Uterus (tissue), 4 donors: ENCODE measurements around the gene CCDC88A. TPM values are rescaled to one million over a fixed set of nuclear protein-coding genes. Genes with fewer than 3 reads are reported as not detected.
"Not testable (repeated sequence)": the region's sequence is repeated elsewhere in the genome, so short reads cannot be mapped to it uniquely, and the experiment has no call there.

ENCODE experiments used
- DNase-seq, 2 donors: peaks; one replicate each; pipeline ENCODE4 v3.0.0-alpha.2; 2019 to 2020
- H3K27ac ChIP-seq, 2 donors: fragments of 200-600 bp; sonication (generic); 1 replicate in 1 of 2; 2 replicates in 1 of 2; pipeline ENCODE4 v1.5.1; 2016 to 2018
- H3K27me3 ChIP-seq, 2 donors: fragments of 200-600 bp; sonication (generic); one replicate each; pipeline ENCODE4 v1.5.1; 2018 to 2019; ENCODE audit warnings: control low read depth in 1 of 2
- H3K36me3 ChIP-seq, 2 donors: fragments of 200-600 bp; sonication (generic); one replicate each; pipeline ENCODE4 v1.5.1; 2019; ENCODE audit warnings: control low read depth in 1 of 2
- H3K4me1 ChIP-seq, 2 donors: fragments of 200-600 bp; sonication (generic); one replicate each; pipeline ENCODE4 v1.5.1; 2018 to 2019; ENCODE audit warnings: control low read depth in 1 of 2
- H3K4me3 ChIP-seq, 2 donors: fragments of 200-600 bp; sonication (generic); 1 replicate in 1 of 2; 2 replicates in 1 of 2; pipeline ENCODE4 v1.5.1; 2018 to 2019; ENCODE audit warnings: mild to moderate bottlenecking in 1 of 2
- H3K9me3 ChIP-seq, 2 donors: fragments of 200-600 bp; sonication (generic); one replicate each; pipeline ENCODE4 v1.5.1; 2019; ENCODE audit warnings: control low read depth in 1 of 2
- POLR2A ChIP-seq, 2 donors: fragments of 450-650 bp; IDR thresholded peaks; one replicate each; pipeline ENCODE4 v1.6.1; 2016; ENCODE audit warnings: antibody characterized with exemption in 2 of 2, mild to moderate bottlenecking in 1 of 2, moderate library complexity in 1 of 2
- intact Hi-C: fragments of 100-400 bp; cut with DNase I; formaldehyde crosslinking; loops from one replicate; pipeline ENCODE4 v1.15.1; 2023; ENCODE audit warnings: low total_unique reads
- total RNA-seq, 4 donors: library from RNA; depleted of rRNA in 3 of 4; stranded (reverse); fragments of >200 nt in 3 of 4; gene quantifications; one replicate each; pipeline versions ENCODE4 v1.1.0 to v1.2.4, GENCODE V29; 2014 to 2023
- TF ChIP-seq, protein P1 (sequence below), 4 experiments: fragments of 200-600 bp in 2 of 4; fragments of 450-650 bp in 2 of 4; sonication (generic) in 2 of 4; IDR thresholded peaks; one replicate each; pipeline ENCODE4 v1.5.1; 2016 to 2019; ENCODE audit warnings: antibody characterized with exemption in 4 of 4, mild to moderate bottlenecking in 2 of 4, moderate library complexity in 1 of 4
- donor health status: DM: yes; HTN: yes; CAD: no.

CCDC88A gene
- total RNA-seq, 4 donors from 2014 or later = 34.1 to 152 (median 49.9) TPM

DNA sequence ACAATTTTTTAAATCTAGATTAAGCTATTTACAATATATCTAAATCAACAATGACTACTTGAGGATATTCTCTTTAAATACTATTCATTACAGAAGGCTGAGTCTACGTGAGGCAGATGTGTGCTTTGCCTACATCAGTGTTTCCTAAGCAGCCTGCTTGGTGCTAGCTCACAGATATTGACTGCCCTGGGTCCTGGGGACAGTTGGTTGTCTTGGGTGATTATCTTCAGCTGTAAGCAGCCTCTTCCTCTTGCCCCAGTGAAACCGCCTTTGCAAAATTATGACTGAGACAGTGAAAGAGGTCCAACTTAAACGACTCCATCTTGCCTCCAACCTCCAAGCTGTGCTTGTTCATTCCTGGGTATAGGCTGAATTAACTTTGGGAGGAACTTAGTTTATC is 39.6 kb upstream of the CCDC88A start:
- H3K27ac ChIP-seq = no peak overlapping the region

DNA sequence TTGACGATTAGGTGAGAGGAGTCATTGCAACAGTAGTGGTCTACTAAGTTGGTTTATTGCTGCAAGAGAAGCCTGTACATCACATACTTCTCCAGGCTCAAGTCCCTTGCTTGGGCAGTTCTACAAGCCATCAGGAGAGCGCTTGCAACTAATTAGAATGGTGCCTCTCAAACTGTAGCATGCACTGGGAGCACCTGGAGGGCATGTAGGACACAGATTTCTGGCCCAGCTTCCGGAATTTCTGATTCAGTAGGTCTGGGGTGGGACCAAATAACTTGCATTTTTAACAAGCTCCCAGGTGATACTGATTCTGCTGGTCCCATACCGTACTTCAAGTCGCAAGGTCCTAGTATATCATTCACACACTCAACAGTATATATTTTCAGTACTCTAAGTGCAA is 34.5 kb upstream of the CCDC88A start:
- no peak for DNase-seq
- no peak for TF ChIP-seq POLR2A (IDR thresholded peaks at IDR 0.05)
- TF ChIP-seq, protein P1, sequence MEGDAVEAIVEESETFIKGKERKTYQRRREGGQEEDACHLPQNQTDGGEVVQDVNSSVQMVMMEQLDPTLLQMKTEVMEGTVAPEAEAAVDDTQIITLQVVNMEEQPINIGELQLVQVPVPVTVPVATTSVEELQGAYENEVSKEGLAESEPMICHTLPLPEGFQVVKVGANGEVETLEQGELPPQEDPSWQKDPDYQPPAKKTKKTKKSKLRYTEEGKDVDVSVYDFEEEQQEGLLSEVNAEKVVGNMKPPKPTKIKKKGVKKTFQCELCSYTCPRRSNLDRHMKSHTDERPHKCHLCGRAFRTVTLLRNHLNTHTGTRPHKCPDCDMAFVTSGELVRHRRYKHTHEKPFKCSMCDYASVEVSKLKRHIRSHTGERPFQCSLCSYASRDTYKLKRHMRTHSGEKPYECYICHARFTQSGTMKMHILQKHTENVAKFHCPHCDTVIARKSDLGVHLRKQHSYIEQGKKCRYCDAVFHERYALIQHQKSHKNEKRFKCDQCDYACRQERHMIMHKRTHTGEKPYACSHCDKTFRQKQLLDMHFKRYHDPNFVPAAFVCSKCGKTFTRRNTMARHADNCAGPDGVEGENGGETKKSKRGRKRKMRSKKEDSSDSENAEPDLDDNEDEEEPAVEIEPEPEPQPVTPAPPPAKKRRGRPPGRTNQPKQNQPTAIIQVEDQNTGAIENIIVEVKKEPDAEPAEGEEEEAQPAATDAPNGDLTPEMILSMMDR (IDR thresholded peaks at IDR 0.05) = no peak
- Histone ChIP-seq H3K36me3 (no peaks in the 10 kb centered on the region), H3K4me1 (no peaks in the 10 kb centered on the region), H3K27ac (no peak overlapping the region), H3K4me3 (no peak overlapping the region), H3K27me3 (no peaks in the 10 kb centered on the region), H3K9me3 (no peaks in the 10 kb centered on the region)
- intact Hi-C loops = no loop called here

More for the DNA sequence above, 39.6 kb upstream of the CCDC88A start:
- Histone ChIP-seq H3K4me3 (no peak overlapping the region), H3K9me3 (no peaks in the 10 kb centered on the region), H3K4me1 (no peaks in the 10 kb centered on the region), H3K36me3 (no peaks in the 10 kb centered on the region), H3K27me3 (no peaks in the 10 kb centered on the region)
- intact Hi-C loops = no loop called here
- no peak for TF ChIP-seq POLR2A (IDR thresholded peaks at IDR 0.05)
- TF ChIP-seq, protein P1 (IDR thresholded peaks at IDR 0.05) = no peak
- no peak for DNase-seq

DNA sequence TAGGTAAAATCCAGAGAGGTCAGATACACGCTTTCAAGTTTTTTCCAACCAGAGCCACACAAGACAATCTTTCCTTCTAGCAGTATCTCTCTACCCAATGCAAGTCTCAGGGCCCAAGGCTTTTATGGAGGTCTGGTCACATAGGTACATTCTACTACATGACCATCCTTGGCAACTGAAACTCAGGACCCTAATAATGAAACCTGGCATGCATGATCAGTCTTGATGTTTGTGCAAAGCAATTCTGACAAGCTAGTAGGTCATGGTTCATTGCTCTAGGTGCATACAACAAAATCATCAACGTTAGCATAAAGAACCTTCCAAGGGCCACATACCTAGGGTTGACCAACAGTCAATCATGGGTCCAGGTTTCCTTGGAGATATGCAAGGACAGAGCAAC is 33.2 kb upstream of the CCDC88A start:
- Histone ChIP-seq H3K9me3 (no peaks in the 10 kb centered on the region), H3K27me3 (no peaks in the 10 kb centered on the region), H3K27ac (no peak overlapping the region), H3K36me3 (no peaks in the 10 kb centered on the region), H3K4me3 (no peak overlapping the region), H3K4me1 (no peaks in the 10 kb centered on the region)
- DNase-seq = no peak
- intact Hi-C loops = no loop called here
- no peak for TF ChIP-seq POLR2A (IDR thresholded peaks at IDR 0.05)
- TF ChIP-seq, protein P1 (IDR thresholded peaks at IDR 0.05) = no peak

DNA sequence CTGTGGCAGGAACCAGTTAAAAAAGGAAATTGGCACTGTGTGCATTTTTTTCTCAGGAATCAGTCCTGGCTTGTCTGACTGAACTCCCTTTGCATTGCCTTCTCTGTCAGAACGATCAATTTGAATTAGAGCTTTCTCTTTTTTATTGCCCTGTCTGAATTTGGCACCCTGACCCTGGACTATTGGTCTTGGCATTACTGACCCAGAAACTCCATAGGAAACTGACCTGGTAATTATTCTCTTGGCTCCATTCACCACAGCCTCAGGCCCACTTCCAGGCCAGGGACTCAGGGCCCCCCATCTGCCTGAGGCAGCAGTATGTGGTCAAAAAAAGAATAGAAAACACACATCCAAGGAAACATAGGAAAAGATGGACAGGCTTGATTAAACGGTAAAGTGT is 32.0 kb upstream of the CCDC88A start:
- Histone ChIP-seq H3K4me3 (no peak overlapping the region), H3K27ac (no peak overlapping the region), H3K36me3 (no peaks in the 10 kb centered on the region), H3K9me3 (no peaks in the 10 kb centered on the region), H3K4me1 (no peaks in the 10 kb centered on the region), H3K27me3 (no peaks in the 10 kb centered on the region)
- intact Hi-C loops = no loop called here
- no peak for TF ChIP-seq POLR2A (IDR thresholded peaks at IDR 0.05)
- TF ChIP-seq, protein P1 (IDR thresholded peaks at IDR 0.05) = no peak
- DNase-seq = no peak

DNA sequence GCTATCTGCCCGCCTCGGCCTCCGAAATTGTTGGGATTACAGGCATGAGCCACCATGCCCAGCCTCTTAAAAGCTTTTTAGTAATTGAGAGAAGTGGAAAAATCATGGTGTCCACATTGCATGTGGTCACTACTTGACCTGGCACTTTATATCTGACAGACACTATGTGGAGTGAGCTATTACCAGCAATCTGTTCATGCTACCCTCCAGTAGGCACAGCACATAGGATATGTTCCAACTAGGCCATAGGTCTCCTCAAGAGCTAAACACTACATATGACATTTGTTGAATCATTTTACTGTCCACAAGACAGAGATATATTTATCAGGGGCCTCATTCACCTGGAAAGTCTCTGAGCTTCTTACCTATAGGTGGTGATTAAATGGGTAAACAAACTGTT is 30.4 kb upstream of the CCDC88A start:
- H3K4me3 ChIP-seq, H3K27me3 ChIP-seq, H3K4me1 ChIP-seq, H3K9me3 ChIP-seq, intact Hi-C loops, H3K36me3 ChIP-seq, DNase-seq, H3K27ac ChIP-seq: not testable (repeated sequence)

DNA sequence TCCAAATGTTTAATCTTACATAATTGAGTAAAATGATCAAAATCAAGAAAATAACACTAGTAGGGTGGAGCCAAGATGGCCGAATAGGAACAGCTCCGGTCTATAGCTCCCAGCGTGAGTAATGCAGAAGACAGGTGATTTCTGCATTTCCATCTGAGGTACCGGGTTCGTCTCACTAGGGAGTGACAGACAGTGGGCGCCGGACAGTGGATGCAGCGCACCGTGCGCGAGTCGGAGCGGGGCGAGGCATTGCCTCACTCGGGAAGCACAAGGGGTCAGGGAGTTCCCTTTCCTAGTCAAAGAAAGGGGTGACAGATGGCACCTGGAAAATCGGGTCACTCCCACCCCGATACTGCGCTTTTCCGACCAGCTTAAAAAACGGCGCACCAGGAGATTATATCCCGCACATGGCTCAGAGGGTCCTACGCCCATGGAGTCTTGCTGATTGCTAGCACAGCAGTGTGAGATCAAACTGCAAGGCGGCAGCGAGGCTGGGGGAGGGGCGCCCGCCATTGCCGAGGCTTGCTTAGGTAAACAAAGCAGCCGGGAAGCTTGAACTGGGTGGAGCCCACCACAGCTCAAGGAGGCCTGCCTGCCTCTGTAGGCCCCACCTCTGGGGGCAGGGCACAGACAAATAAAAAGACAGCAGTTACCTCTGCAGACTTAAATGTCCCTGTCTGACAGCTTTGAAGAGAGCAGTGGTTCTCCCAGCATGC is 22.5 kb upstream of the CCDC88A start:
- DNase-seq, H3K9me3 ChIP-seq, H3K4me1 ChIP-seq, intact Hi-C loops, H3K4me3 ChIP-seq, H3K27ac ChIP-seq, H3K36me3 ChIP-seq, H3K27me3 ChIP-seq: not testable (repeated sequence)
